Measurements from ENCODE around the gene C1QL1.

- no peak for TF ChIP-seq POLR2A (IDR thresholded peaks at IDR 0.05; ENCODE audit: low read length)
- no peak for TF ChIP-seq GATA1 (IDR thresholded peaks at IDR 0.05; ENCODE audit: low read depth, low read length)
Observed at GRCh38 chr17:44971776-44972483, 3.8 kb upstream of the C1QL1 start.
